A549 treated with CORT108297 at 1 μM for 4 hours (cell line): Measurements from ENCODE around the gene ELMO1. TPM values are rescaled to one million over a fixed set of nuclear protein-coding genes. Genes with fewer than 3 reads are reported as not detected.

Source experiments
- total RNA-seq: library from RNA; stranded (reverse); fragments of 200-300 nt; extraction: Qiagen RNA extraction; gene quantifications from 5 replicates; pipeline ENCODE4 v1.2.3, GENCODE V29; 2022

The ELMO1 gene
- total RNA-seq = 1.6 to 2.3 TPM (median 1.8 TPM) in 5 replicates

GRCh38 chr7:37448636-37449361, at the start of gene ELMO1:
Gene ELMO1 (minus strand): TSS chr7:37448864. CDS start chr7:37342690, 106,174 bp downstream.

Other genes with a start within 250 kb of the ELMO1 start
- not detected in 5 replicates for gene GPR141, start 234.9 kb upstream of the ELMO1 start, total RNA-seq